Neural cell (in vitro differentiated cells): ENCODE results near the gene TDRD3. TPM values are rescaled to one million over a fixed set of nuclear protein-coding genes. Genes with fewer than 3 reads are reported as not detected.

ENCODE experiments used
- H2AFZ ChIP-seq: fragments of 200-600, 300-800 bp; sonication (generic), shearing (Covaris generic); 2 replicates; pipeline ENCODE4 v1.6.0; 2014; ENCODE audit warnings: low read depth, mild to moderate bottlenecking, antibody characterized with exemption, low read length, moderate library complexity
- H3F3A ChIP-seq: fragments of 200-600 bp; shearing (Covaris generic); 2 replicates; pipeline ENCODE4 v1.6.1; 2016; ENCODE audit warnings: mild to moderate bottlenecking, moderate library complexity, mixed read lengths, antibody characterized with exemption, low read length; ENCODE audit not compliant: insufficient read depth, poor library complexity, severe bottlenecking
- H3K27ac ChIP-seq: fragments of 200-600, 300-800 bp; sonication (generic), shearing (Covaris generic); 2 replicates; pipeline ENCODE4 v1.5.1; 2014; ENCODE audit warnings: mild to moderate bottlenecking, low read length, moderate library complexity
- H3K27me3 ChIP-seq: fragments of 300-800, 200-600 bp; sonication (generic), shearing (Covaris generic); 2 replicates; pipeline ENCODE4 v1.6.0; 2014; ENCODE audit warnings: mild to moderate bottlenecking, low read depth, low read length, moderate library complexity; ENCODE audit not compliant: insufficient read depth
- H3K36me3 ChIP-seq: fragments of 300-800, 200-600 bp; sonication (generic), shearing (Covaris generic); 2 replicates; pipeline ENCODE4 v1.5.1; 2014; ENCODE audit warnings: mild to moderate bottlenecking, antibody characterized with exemption, low read length, moderate library complexity; ENCODE audit not compliant: insufficient read depth
- H3K4me2 ChIP-seq: fragments of 300-800, 200-600 bp; sonication (generic), shearing (Covaris generic); 2 replicates; pipeline ENCODE4 v1.6.0; 2014; ENCODE audit warnings: mild to moderate bottlenecking, low read length
- H3K4me3 ChIP-seq: fragments of 300-800, 200-600 bp; sonication (generic), shearing (Covaris generic); 2 replicates; pipeline ENCODE4 v1.5.1; 2014; ENCODE audit warnings: mild to moderate bottlenecking, low read length, moderate library complexity
- H3K79me2 ChIP-seq: fragments of 200-600 bp; shearing (Covaris generic); replicated peaks from 2 replicates; pipeline ENCODE4 v1.6.0; 2014; ENCODE audit warnings: mild to moderate bottlenecking, low read length, moderate library complexity; ENCODE audit not compliant: insufficient read depth
- H3K9ac ChIP-seq: fragments of 300-800, 200-600 bp; sonication (generic), shearing (Covaris generic); 2 replicates; pipeline ENCODE4 v1.6.1; 2016; ENCODE audit warnings: mild to moderate bottlenecking, low read length, mixed read lengths
- H3K9me2 ChIP-seq: fragments of 200-600 bp; shearing (Covaris generic); 2 replicates; pipeline ENCODE4 v1.6.1; 2016; ENCODE audit warnings: mild to moderate bottlenecking, low read length, mixed read lengths; ENCODE audit not compliant: insufficient read depth
- H3K9me3 ChIP-seq: fragments of 200-600, 300-800 bp; sonication (generic), shearing (Covaris generic); 2 replicates; pipeline ENCODE4 v1.6.1; 2016; ENCODE audit warnings: mild to moderate bottlenecking, mixed run types, low read length, moderate library complexity, mixed read lengths
- H4K20me1 ChIP-seq: fragments of 200-600 bp; shearing (Covaris generic); 2 replicates; pipeline ENCODE4 v1.6.1; 2016; ENCODE audit warnings: mild to moderate bottlenecking, mixed run types; ENCODE audit not compliant: insufficient read depth
- CTCF ChIP-seq: fragments of 450-650 bp; IDR thresholded peaks from 2 replicates; pipeline ENCODE4 v1.5.1; 2014; ENCODE audit warnings: antibody characterized with exemption, mild to moderate bottlenecking, moderate library complexity; ENCODE audit not compliant: poor library complexity, severe bottlenecking
- EP300 ChIP-seq: fragments of 450-650 bp; conservative IDR thresholded peaks from 2 replicates; pipeline ENCODE4 v1.6.1; 2014; ENCODE audit warnings: antibody characterized with exemption, mild to moderate bottlenecking, moderate library complexity; ENCODE audit not compliant: poor library complexity, severe bottlenecking
- EZH2 ChIP-seq: fragments of 200-600, 300-800 bp; shearing (Covaris generic), sonication (generic); IDR thresholded peaks from 2 replicates; pipeline ENCODE4 v1.6.1; 2014; ENCODE audit warnings: antibody characterized with exemption, low read length, borderline replicate concordance, mild to moderate bottlenecking; ENCODE audit not compliant: insufficient read depth, poor library complexity, severe bottlenecking
- MXI1 ChIP-seq: fragments of 450-650 bp; conservative IDR thresholded peaks from 2 replicates; pipeline ENCODE4 v1.6.1; 2014; ENCODE audit warnings: antibody characterized with exemption, mild to moderate bottlenecking; ENCODE audit not compliant: poor library complexity, severe bottlenecking
- POLR2AphosphoS5 ChIP-seq: IDR thresholded peaks from 2 replicates; pipeline ENCODE4 v1.6.1; 2012
- RAD21 ChIP-seq: fragments of 450-650 bp; conservative IDR thresholded peaks from 2 replicates; pipeline ENCODE4 v1.6.1; 2014; ENCODE audit warnings: antibody characterized with exemption, mild to moderate bottlenecking, moderate library complexity
- REST ChIP-seq: IDR thresholded peaks from 2 replicates; pipeline ENCODE4 v1.6.1; 2012; ENCODE audit warnings: borderline replicate concordance
- SMC3 ChIP-seq: fragments of 450-650 bp; conservative IDR thresholded peaks from 2 replicates; pipeline ENCODE4 v1.6.1; 2014; ENCODE audit warnings: antibody characterized with exemption, mild to moderate bottlenecking, moderate library complexity; ENCODE audit not compliant: poor library complexity
- TAF1 ChIP-seq: IDR thresholded peaks from 2 replicates; pipeline ENCODE4 v1.6.1; 2012; ENCODE audit warnings: low read depth
- polyA minus RNA-seq: library from RNA; depleted of rRNA, polyadenylated mRNA; stranded (reverse); fragments of >200 nt; gene quantifications from 2 replicates; pipeline ENCODE4 v1.2.3, GENCODE V29; 2014
- polyA plus RNA-seq: library from polyadenylated mRNA; depleted of rRNA; stranded (reverse); fragments of >200 nt; gene quantifications from 2 replicates; pipeline ENCODE4 v1.2.3, GENCODE V29; 2014

The TDRD3 gene
- 9.8 and 10.0 TPM in 2 replicates for polyA plus RNA-seq
- 60.4 and 64.9 TPM in 2 replicates for polyA minus RNA-seq

GRCh38 chr13:60396783-60397703 is at the start of gene TDRD3:
TDRD3 (plus strand) TSS chr13:60397220; CDS start chr13:60397365, 145 bp downstream.
- Histone ChIP-seq H3K4me2 (peak within 1 kb of the TSS; percentile 96), H3K27ac (peak within 1 kb of the TSS; percentile 64), H3F3A (no peaks in the 10 kb centered on the region), H3K9ac (peak within 1 kb of the TSS; percentile 63), H3K79me2 (peaks cover 24% of the 10 kb centered on the region), H3K9me2 (no peaks in the 10 kb centered on the region), H3K9me3 (no peaks in the 10 kb centered on the region), H3K4me3 (peak within 1 kb of the TSS; percentile 92), H2AFZ (peak within 1 kb of the TSS; percentile 76), H3K36me3 (no peaks in the 10 kb centered on the region), H4K20me1 (no peaks in the 10 kb centered on the region), H3K27me3 (no peaks in the 10 kb centered on the region)
- TF ChIP-seq SMC3 (peak; percentile 63), EZH2 (no peak), POLR2AphosphoS5 (peak; percentile 29), RAD21 (peak; percentile 58), CTCF (peak; percentile 94), EP300 (no peak), MXI1 (peak; percentile 80), REST (no peak), TAF1 (no peak)

- no peaks in the 10 kb centered on the region for H3K36me3 ChIP-seq
- TF ChIP-seq MXI1 (no peak), REST (no peak), EZH2 (no peak), POLR2AphosphoS5 (no peak), EP300 (no peak), SMC3 (no peak), TAF1 (no peak)
- H3K27ac ChIP-seq = no peak overlapping the region
- no peaks in the 10 kb centered on the region for H3K79me2 ChIP-seq
- no peaks in the 10 kb centered on the region for H4K20me1 ChIP-seq
- no peaks in the 10 kb centered on the region for H3F3A ChIP-seq
- peaks cover under 1% of the 10 kb centered on the region for H3K9me3 ChIP-seq
- H2AFZ ChIP-seq = no peak overlapping the region
- no peaks in the 10 kb centered on the region for H3K27me3 ChIP-seq
- H3K4me3 ChIP-seq = no peak overlapping the region
- H3K4me2 ChIP-seq = no peak overlapping the region
- H3K9me2 ChIP-seq = no peaks in the 10 kb centered on the region
- no peak overlapping the region for H3K9ac ChIP-seq
Observed at GRCh38 chr13:60347690-60348089, 49.3 kb upstream of the TDRD3 start.
